DND-41 (cell line): ENCODE data around the gene OR52A1.

Experiments used
- ATAC-seq: fragments of 200-7000 bp; cut with Tn5 transposase; 3 replicates; pipeline ENCODE4 v1.9.1; 2021; ENCODE audit warnings: low read depth; ENCODE audit not compliant: insufficient read depth
- DNase-seq: peaks from one replicate; pipeline ENCODE4 v3.0.0-alpha.2; 2020
- H2AFZ ChIP-seq: 2 replicates; pipeline ENCODE4 v1.6.0; 2012; ENCODE audit warnings: low read depth, low read length
- H3K27ac ChIP-seq: 2 replicates; pipeline ENCODE4 v1.5.1; 2012; ENCODE audit warnings: low read length, inconsistent platforms
- H3K27me3 ChIP-seq: fragments of 200-600 bp; sonication (generic); 2 replicates; pipeline ENCODE4 v1.6.0; 2012; ENCODE audit warnings: low read length, mild to moderate bottlenecking, inconsistent platforms; ENCODE audit not compliant: insufficient read depth, poor library complexity
- H3K36me3 ChIP-seq: 2 replicates; pipeline ENCODE4 v1.5.1; 2012; ENCODE audit warnings: low read length, inconsistent platforms; ENCODE audit not compliant: insufficient read depth
- H3K4me1 ChIP-seq: 2 replicates; pipeline ENCODE4 v1.5.1; 2012; ENCODE audit warnings: mild to moderate bottlenecking, low read length; ENCODE audit not compliant: insufficient read depth
- H3K4me2 ChIP-seq: 2 replicates; pipeline ENCODE4 v1.6.0; 2012; ENCODE audit warnings: mild to moderate bottlenecking, moderate library complexity, low read length, inconsistent platforms; ENCODE audit not compliant: insufficient read depth
- H3K4me3 ChIP-seq, 2 experiments: fragments of 200-600 bp in 1 of 2; shearing (Covaris generic) in 1 of 2; 2 replicates each; pipeline ENCODE4 v1.5.1; 2012 to 2016; ENCODE audit warnings: inconsistent platforms in 2 of 2, low read length in 2 of 2, mild to moderate bottlenecking in 2 of 2, low read depth in 1 of 2, moderate library complexity in 1 of 2
- H3K79me2 ChIP-seq: 2 replicates; pipeline ENCODE4 v1.6.0; 2012; ENCODE audit warnings: low read length, inconsistent platforms; ENCODE audit not compliant: insufficient read depth
- H3K9ac ChIP-seq: 2 replicates; pipeline ENCODE4 v1.6.0; 2012; ENCODE audit warnings: low read depth, mild to moderate bottlenecking, inconsistent platforms, low read length, moderate library complexity
- H3K9me3 ChIP-seq: 2 replicates; pipeline ENCODE4 v1.5.1; 2012; ENCODE audit warnings: low read length, moderate library complexity, mild to moderate bottlenecking, inconsistent platforms; ENCODE audit not compliant: insufficient read depth, severe bottlenecking
- H4K20me1 ChIP-seq: 2 replicates; pipeline ENCODE4 v1.6.0; 2012; ENCODE audit warnings: low read length; ENCODE audit not compliant: insufficient read depth
- CTCF ChIP-seq: IDR thresholded peaks from 2 replicates; pipeline ENCODE4 v1.5.1; 2012; ENCODE audit warnings: borderline replicate concordance, low read length, moderate library complexity, mild to moderate bottlenecking; ENCODE audit not compliant: poor library complexity, severe bottlenecking; ENCODE audit errors: extremely low read depth
- EZH2 ChIP-seq: IDR thresholded peaks from 3 replicates; pipeline ENCODE4 v1.6.1; 2012; ENCODE audit warnings: borderline replicate concordance, low read depth, mild to moderate bottlenecking, moderate library complexity, low read length, inconsistent platforms; ENCODE audit not compliant: severe bottlenecking

Gene OR52A1

GRCh38 chr11:5131584-5132335 lies 22.8 kb downstream of the OR52A1 start:
- no peak overlapping the region for H3K9ac ChIP-seq
- no peak overlapping the region for H3K4me2 ChIP-seq
- no peak overlapping the region for H2AFZ ChIP-seq
- H3K79me2 ChIP-seq, result no peaks in the 10 kb centered on the region
- no peaks in the 10 kb centered on the region for H4K20me1 ChIP-seq
- no peaks in the 10 kb centered on the region for H3K9me3 ChIP-seq
- DNase-seq (no peak), ATAC-seq (no peak)
- H3K4me1 ChIP-seq, result no peaks in the 10 kb centered on the region
- no peak overlapping the region for H3K4me3 ChIP-seq
- TF ChIP-seq CTCF, result no peak
- TF ChIP-seq EZH2, result no peak
- no peaks in the 10 kb centered on the region for H3K36me3 ChIP-seq
- H3K27me3 ChIP-seq, result no peaks in the 10 kb centered on the region
- no peak overlapping the region for H3K27ac ChIP-seq

- Histone ChIP-seq H3K4me3 (no peak overlapping the region), H3K27me3 (no peaks in the 10 kb centered on the region), H3K9ac (no peak overlapping the region), H3K4me2 (no peak overlapping the region), H2AFZ (no peak overlapping the region), H3K79me2 (no peaks in the 10 kb centered on the region), H3K27ac (no peak overlapping the region), H3K36me3 (no peaks in the 10 kb centered on the region), H4K20me1 (no peaks in the 10 kb centered on the region), H3K4me1 (no peaks in the 10 kb centered on the region), H3K9me3 (no peaks in the 10 kb centered on the region)
- TF ChIP-seq EZH2 (no peak), CTCF (no peak)
- ATAC-seq, result no peak
- DNase-seq, result no peak
Observed at GRCh38 chr11:5129457-5129877, 25.1 kb downstream of the OR52A1 start.

- Histone ChIP-seq H3K27ac (no peak overlapping the region), H2AFZ (no peak overlapping the region), H3K27me3 (no peaks in the 10 kb centered on the region), H3K9ac (no peak overlapping the region), H3K79me2 (no peaks in the 10 kb centered on the region), H3K4me2 (no peak overlapping the region), H3K4me3 (no peak overlapping the region), H3K4me1 (no peaks in the 10 kb centered on the region), H4K20me1 (no peaks in the 10 kb centered on the region), H3K36me3 (no peaks in the 10 kb centered on the region), H3K9me3 (no peaks in the 10 kb centered on the region)
- DNase-seq, result no peak
- TF ChIP-seq EZH2 (no peak), CTCF (no peak)
- ATAC-seq, result no peak
Observed at GRCh38 chr11:5124891-5125620, 29.5 kb downstream of the OR52A1 start.
